WTC11 (cell line): ENCODE measurements around the gene LTBP4. TPM values are rescaled to one million over a fixed set of nuclear protein-coding genes. Genes with fewer than 3 reads are reported as not detected.
A peak's percentile ranks its signal among the peaks of the same experiment; 100 is the strongest.

ENCODE experiments used
- ATAC-seq: fragments of 200-7000 bp; cut with Tn5 transposase; 2 replicates; pipeline ENCODE4 v1.10.0; 2021; ENCODE audit warnings: mild to moderate bottlenecking, moderate library complexity
- CTCF ChIA-PET: fragments of 300-600 bp; sonication (Branson Sonifier 250); formaldehyde crosslinking; loops from one replicate; lab custom pipeline; 2021; ENCODE audit warnings: antibody characterized with exemption; lab: Charles Lee
- POLR2A ChIA-PET: fragments of 350-600 bp; sonication (Branson Sonifier 250); formaldehyde crosslinking; loops from one replicate; lab custom pipeline; 2021; ENCODE audit warnings: antibody characterized with exemption; lab: Charles Lee
- DNase-seq: peaks from one replicate; pipeline ENCODE4 v3.0.0; 2021; ENCODE audit warnings: low spot score
- H3K27ac Mint-ChIP-seq: 2 replicates; pipeline ENCODE4 v1.8.0; 2021; ENCODE audit warnings: mixed read lengths
- H3K27me3 Mint-ChIP-seq: 2 replicates; pipeline ENCODE4 v1.8.0; 2021; ENCODE audit warnings: low read depth, mild to moderate bottlenecking, moderate library complexity, mixed read lengths
- H3K36me3 Mint-ChIP-seq: 2 replicates; pipeline ENCODE4 v1.8.0; 2021; ENCODE audit warnings: mixed read lengths
- H3K4me1 Mint-ChIP-seq: 2 replicates; pipeline ENCODE4 v1.8.0; 2022; ENCODE audit warnings: mixed read lengths
- H3K4me3 Mint-ChIP-seq: 2 replicates; pipeline ENCODE4 v1.8.0; 2021; ENCODE audit warnings: mild to moderate bottlenecking, moderate library complexity, mixed read lengths
- H3K9me3 Mint-ChIP-seq: 2 replicates; pipeline ENCODE4 v1.8.0; 2021; ENCODE audit warnings: mixed read lengths
- ARID4B ChIP-seq: sonication (generic); formaldehyde crosslinking; IDR thresholded peaks from 2 replicates; pipeline ENCODE4 v1.8.0; 2023; ENCODE audit warnings: missing genetic modification reagents, mild to moderate bottlenecking, borderline replicate concordance
- CBFB ChIP-seq: sonication (generic); formaldehyde crosslinking; IDR thresholded peaks from 2 replicates; pipeline ENCODE4 v1.8.1; 2022; ENCODE audit warnings: mild to moderate bottlenecking, low read depth, missing genetic modification reagents
- CREB1 ChIP-seq: sonication (generic); formaldehyde crosslinking; IDR thresholded peaks from 2 replicates; pipeline ENCODE4 v1.8.0; 2023; ENCODE audit warnings: mild to moderate bottlenecking, missing genetic modification reagents
- EMX1 ChIP-seq: fragments of 250-450 bp; sonication (Bioruptor Pico); IDR thresholded peaks from 2 replicates; pipeline ENCODE4 v1.8.0; 2021; ENCODE audit warnings: mild to moderate bottlenecking
- ETV6 ChIP-seq: sonication (generic); formaldehyde crosslinking; IDR thresholded peaks from 2 replicates; pipeline ENCODE4 v1.8.1; 2022; ENCODE audit warnings: mild to moderate bottlenecking, missing genetic modification reagents
- FOXJ3 ChIP-seq: sonication (generic); formaldehyde crosslinking; IDR thresholded peaks from 2 replicates; pipeline ENCODE4 v1.9.0; 2021; ENCODE audit warnings: missing genetic modification reagents, mild to moderate bottlenecking, borderline replicate concordance
- HMGXB4 ChIP-seq: sonication (generic); formaldehyde crosslinking; IDR thresholded peaks from 2 replicates; pipeline ENCODE4 v1.8.1; 2023; ENCODE audit warnings: mild to moderate bottlenecking, moderate library complexity, missing genetic modification reagents
- JUN ChIP-seq: sonication (generic); formaldehyde crosslinking; IDR thresholded peaks from 2 replicates; pipeline ENCODE4 v1.8.0; 2023; ENCODE audit warnings: mild to moderate bottlenecking, missing genetic modification reagents
- NFYB ChIP-seq: sonication (generic); formaldehyde crosslinking; conservative IDR thresholded peaks from 2 replicates; pipeline ENCODE4 v1.8.0; 2022; ENCODE audit warnings: low read depth, missing genetic modification reagents
- SMAD4 ChIP-seq: sonication (generic); formaldehyde crosslinking; IDR thresholded peaks from 2 replicates; pipeline ENCODE4 v1.8.0; 2022; ENCODE audit warnings: mild to moderate bottlenecking, missing genetic modification reagents
- SOX15 ChIP-seq: fragments of 250-450 bp; sonication (Bioruptor Pico); IDR thresholded peaks from 2 replicates; pipeline ENCODE4 v1.9.0; 2021; ENCODE audit warnings: mild to moderate bottlenecking
- SP1 ChIP-seq: sonication (generic); formaldehyde crosslinking; conservative IDR thresholded peaks from 2 replicates; pipeline ENCODE4 v1.8.1; 2022; ENCODE audit warnings: missing genetic modification reagents
- TEAD4 ChIP-seq: sonication (generic); formaldehyde crosslinking; IDR thresholded peaks from 2 replicates; pipeline ENCODE4 v1.8.0; 2022; ENCODE audit warnings: mild to moderate bottlenecking, missing genetic modification reagents
- ZNF138 ChIP-seq: sonication (generic); formaldehyde crosslinking; conservative IDR thresholded peaks from 2 replicates; pipeline ENCODE4 v1.8.1; 2022; ENCODE audit warnings: mild to moderate bottlenecking, moderate library complexity, missing genetic modification reagents
- ZNF219 ChIP-seq: sonication (generic); formaldehyde crosslinking; IDR thresholded peaks from 2 replicates; pipeline ENCODE4 v1.8.0; 2023; ENCODE audit warnings: missing genetic modification reagents, mild to moderate bottlenecking, borderline replicate concordance
- ZNF423 ChIP-seq: fragments of 250-450 bp; sonication (Bioruptor Pico); IDR thresholded peaks from 2 replicates; pipeline ENCODE4 v2.1.2; 2022; ENCODE audit warnings: mild to moderate bottlenecking, moderate library complexity
- ZNF671 ChIP-seq: fragments of 250-450 bp; sonication (Bioruptor Pico); IDR thresholded peaks from 2 replicates; pipeline ENCODE4 v1.8.0; 2021; ENCODE audit warnings: mild to moderate bottlenecking
- total RNA-seq: library from RNA; stranded (reverse); gene quantifications from 3 replicates; pipeline ENCODE4 v1.2.3, GENCODE V29; 2021
- TF ChIP-seq, protein P1 (sequence below): fragments of 250-450 bp; sonication (Bioruptor Pico); IDR thresholded peaks from 2 replicates; pipeline ENCODE4 v1.9.0; 2021; ENCODE audit warnings: mild to moderate bottlenecking, borderline replicate concordance
- TF ChIP-seq, protein P2 (sequence below): sonication (generic); formaldehyde crosslinking; conservative IDR thresholded peaks from 2 replicates; pipeline ENCODE4 v1.8.1; 2023; ENCODE audit warnings: mild to moderate bottlenecking, low read depth, missing genetic modification reagents, moderate library complexity
- TF ChIP-seq, protein P3 (sequence below): sonication (generic); formaldehyde crosslinking; IDR thresholded peaks from 2 replicates; pipeline ENCODE4 v1.8.1; 2022; ENCODE audit warnings: low read depth, mild to moderate bottlenecking, moderate library complexity, missing genetic modification reagents, borderline replicate concordance

The LTBP4 gene
- total RNA-seq, 1 experiment from 2014 or later: 125 TPM

- H3K27me3 Mint-ChIP-seq: peaks cover 21% of the 10 kb centered on the region
- H3K36me3 Mint-ChIP-seq: peaks cover 19% of the 10 kb centered on the region
- CTCF ChIA-PET: interaction anchor here (1.0 to 2.5 kb wide), 7 partner anchors 23 to 113 kb away, joined by 3 to 23 read pairs (median 11); no protein-coding TSS in a partner anchor
- peak within 1 kb of the TSS; percentile 91 for H3K27ac Mint-ChIP-seq
- H3K4me1 Mint-ChIP-seq: peaks cover 17% of the 10 kb centered on the region
- POLR2A ChIA-PET: interaction anchor here (0.6 to 0.7 kb wide), 2 partner anchors 234 to 550 kb away, joined by 3 read pairs; no protein-coding TSS in a partner anchor
- peak within 1 kb of the TSS; percentile 93 for H3K4me3 Mint-ChIP-seq
- no peaks in the 10 kb centered on the region for H3K9me3 Mint-ChIP-seq
- DNase-seq: peak; percentile 96
- ATAC-seq: peak; percentile 89
- TF ChIP-seq CBFB (CRISPR knock-in tag): no peak
- no peak for TF ChIP-seq SOX15 (CRISPR knock-in tag)
- peak; percentile 98 for TF ChIP-seq NFYB (CRISPR knock-in tag)
- no peak for TF ChIP-seq HMGXB4
- TF ChIP-seq SP1 (CRISPR knock-in tag): peak; percentile 80
- TF ChIP-seq, protein P1, sequence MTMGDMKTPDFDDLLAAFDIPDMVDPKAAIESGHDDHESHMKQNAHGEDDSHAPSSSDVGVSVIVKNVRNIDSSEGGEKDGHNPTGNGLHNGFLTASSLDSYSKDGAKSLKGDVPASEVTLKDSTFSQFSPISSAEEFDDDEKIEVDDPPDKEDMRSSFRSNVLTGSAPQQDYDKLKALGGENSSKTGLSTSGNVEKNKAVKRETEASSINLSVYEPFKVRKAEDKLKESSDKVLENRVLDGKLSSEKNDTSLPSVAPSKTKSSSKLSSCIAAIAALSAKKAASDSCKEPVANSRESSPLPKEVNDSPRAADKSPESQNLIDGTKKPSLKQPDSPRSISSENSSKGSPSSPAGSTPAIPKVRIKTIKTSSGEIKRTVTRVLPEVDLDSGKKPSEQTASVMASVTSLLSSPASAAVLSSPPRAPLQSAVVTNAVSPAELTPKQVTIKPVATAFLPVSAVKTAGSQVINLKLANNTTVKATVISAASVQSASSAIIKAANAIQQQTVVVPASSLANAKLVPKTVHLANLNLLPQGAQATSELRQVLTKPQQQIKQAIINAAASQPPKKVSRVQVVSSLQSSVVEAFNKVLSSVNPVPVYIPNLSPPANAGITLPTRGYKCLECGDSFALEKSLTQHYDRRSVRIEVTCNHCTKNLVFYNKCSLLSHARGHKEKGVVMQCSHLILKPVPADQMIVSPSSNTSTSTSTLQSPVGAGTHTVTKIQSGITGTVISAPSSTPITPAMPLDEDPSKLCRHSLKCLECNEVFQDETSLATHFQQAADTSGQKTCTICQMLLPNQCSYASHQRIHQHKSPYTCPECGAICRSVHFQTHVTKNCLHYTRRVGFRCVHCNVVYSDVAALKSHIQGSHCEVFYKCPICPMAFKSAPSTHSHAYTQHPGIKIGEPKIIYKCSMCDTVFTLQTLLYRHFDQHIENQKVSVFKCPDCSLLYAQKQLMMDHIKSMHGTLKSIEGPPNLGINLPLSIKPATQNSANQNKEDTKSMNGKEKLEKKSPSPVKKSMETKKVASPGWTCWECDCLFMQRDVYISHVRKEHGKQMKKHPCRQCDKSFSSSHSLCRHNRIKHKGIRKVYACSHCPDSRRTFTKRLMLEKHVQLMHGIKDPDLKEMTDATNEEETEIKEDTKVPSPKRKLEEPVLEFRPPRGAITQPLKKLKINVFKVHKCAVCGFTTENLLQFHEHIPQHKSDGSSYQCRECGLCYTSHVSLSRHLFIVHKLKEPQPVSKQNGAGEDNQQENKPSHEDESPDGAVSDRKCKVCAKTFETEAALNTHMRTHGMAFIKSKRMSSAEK (CRISPR knock-in tag): no peak
- no peak for TF ChIP-seq TEAD4
- no peak for TF ChIP-seq FOXJ3 (CRISPR knock-in tag)
- TF ChIP-seq CREB1 (CRISPR knock-in tag): no peak
- TF ChIP-seq, protein P2, sequence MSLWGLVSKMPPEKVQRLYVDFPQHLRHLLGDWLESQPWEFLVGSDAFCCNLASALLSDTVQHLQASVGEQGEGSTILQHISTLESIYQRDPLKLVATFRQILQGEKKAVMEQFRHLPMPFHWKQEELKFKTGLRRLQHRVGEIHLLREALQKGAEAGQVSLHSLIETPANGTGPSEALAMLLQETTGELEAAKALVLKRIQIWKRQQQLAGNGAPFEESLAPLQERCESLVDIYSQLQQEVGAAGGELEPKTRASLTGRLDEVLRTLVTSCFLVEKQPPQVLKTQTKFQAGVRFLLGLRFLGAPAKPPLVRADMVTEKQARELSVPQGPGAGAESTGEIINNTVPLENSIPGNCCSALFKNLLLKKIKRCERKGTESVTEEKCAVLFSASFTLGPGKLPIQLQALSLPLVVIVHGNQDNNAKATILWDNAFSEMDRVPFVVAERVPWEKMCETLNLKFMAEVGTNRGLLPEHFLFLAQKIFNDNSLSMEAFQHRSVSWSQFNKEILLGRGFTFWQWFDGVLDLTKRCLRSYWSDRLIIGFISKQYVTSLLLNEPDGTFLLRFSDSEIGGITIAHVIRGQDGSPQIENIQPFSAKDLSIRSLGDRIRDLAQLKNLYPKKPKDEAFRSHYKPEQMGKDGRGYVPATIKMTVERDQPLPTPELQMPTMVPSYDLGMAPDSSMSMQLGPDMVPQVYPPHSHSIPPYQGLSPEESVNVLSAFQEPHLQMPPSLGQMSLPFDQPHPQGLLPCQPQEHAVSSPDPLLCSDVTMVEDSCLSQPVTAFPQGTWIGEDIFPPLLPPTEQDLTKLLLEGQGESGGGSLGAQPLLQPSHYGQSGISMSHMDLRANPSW (CRISPR knock-in tag): no peak
- TF ChIP-seq, protein P3, sequence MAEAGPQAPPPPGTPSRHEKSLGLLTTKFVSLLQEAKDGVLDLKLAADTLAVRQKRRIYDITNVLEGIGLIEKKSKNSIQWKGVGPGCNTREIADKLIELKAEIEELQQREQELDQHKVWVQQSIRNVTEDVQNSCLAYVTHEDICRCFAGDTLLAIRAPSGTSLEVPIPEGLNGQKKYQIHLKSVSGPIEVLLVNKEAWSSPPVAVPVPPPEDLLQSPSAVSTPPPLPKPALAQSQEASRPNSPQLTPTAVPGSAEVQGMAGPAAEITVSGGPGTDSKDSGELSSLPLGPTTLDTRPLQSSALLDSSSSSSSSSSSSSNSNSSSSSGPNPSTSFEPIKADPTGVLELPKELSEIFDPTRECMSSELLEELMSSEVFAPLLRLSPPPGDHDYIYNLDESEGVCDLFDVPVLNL (CRISPR knock-in tag): no peak
- no peak for TF ChIP-seq SMAD4 (CRISPR knock-in tag)
- no peak for TF ChIP-seq ZNF671 (CRISPR knock-in tag)
- no peak for TF ChIP-seq EMX1 (CRISPR knock-in tag)
- TF ChIP-seq ETV6 (CRISPR knock-in tag): peak; percentile 44; the same call in 1 of the 2 replicates
- no peak for TF ChIP-seq JUN
- no peak for TF ChIP-seq ZNF138 (CRISPR knock-in tag)
- TF ChIP-seq ARID4B (CRISPR knock-in tag): 0 out of 2 replicates have a peak, but pooled peaks have one; percentile 38
- peak; percentile 96 for TF ChIP-seq ZNF423 (CRISPR knock-in tag)
- TF ChIP-seq ZNF219: no peak
- TF ChIP-seq, all 79 proteins: peak for 5
Observed at GRCh38 chr19:40576585-40577451, 24.4 kb upstream of the LTBP4 start, which contains the start of gene SHKBP1. Gene SHKBP1 (plus strand): TSS chr19:40576873. CDS start chr19:40576900, 27 bp downstream.
